BLaER1 treated with 17β-estradiol and CSF1 and Interleukin-3, amounts not matched to agents 10 nM and 100 nM (cell line): Measurements from ENCODE around the gene STX4.
A peak's percentile ranks its signal among the peaks of the same experiment; 100 is the strongest.
"Not testable (repeated sequence)": the region's sequence is repeated elsewhere in the genome, so short reads cannot be mapped to it uniquely, and the experiment has no call there.

ENCODE experiments used
- H3K27ac ChIP-seq, 11 experiments: shearing (Covaris generic); formaldehyde crosslinking; 2 replicates each; pipeline ENCODE4 v1.8.1; 2022
- H3K27me3 ChIP-seq, 11 experiments: shearing (Covaris generic); formaldehyde crosslinking; 2 replicates each; pipeline ENCODE4 v1.8.1; 2022
- H3K36me3 ChIP-seq, 11 experiments: shearing (Covaris generic); formaldehyde crosslinking; 2 replicates each; pipeline ENCODE4 v1.8.1; 2022
- H3K4me1 ChIP-seq, 10 experiments: shearing (Covaris generic); formaldehyde crosslinking; 2 replicates each; pipeline ENCODE4 v1.8.1; 2022
- H3K4me2 ChIP-seq, 11 experiments: shearing (Covaris generic); formaldehyde crosslinking; 2 replicates each; pipeline ENCODE4 v1.8.1; 2022
- H3K4me3 ChIP-seq, 10 experiments: shearing (Covaris generic); formaldehyde crosslinking; 2 replicates each; pipeline ENCODE4 v1.8.1; 2022
- H3K9ac ChIP-seq, 11 experiments: shearing (Covaris generic); formaldehyde crosslinking; 2 replicates each; pipeline ENCODE4 v1.8.1; 2022
- H3K9me3 ChIP-seq, 11 experiments: shearing (Covaris generic); formaldehyde crosslinking; replicated peaks in 1 of 11; 2 replicates each; pipeline ENCODE4 v1.8.1; 2022
- H4K20me1 ChIP-seq, 11 experiments: shearing (Covaris generic); formaldehyde crosslinking; 2 replicates each; pipeline ENCODE4 v1.8.1; 2022
- Cebpa-rat ChIP-seq, 11 experiments: shearing (Covaris generic); IDR thresholded peaks; 2 replicates each; pipeline ENCODE4 v1.8.1; 2022

The STX4 gene

DNA sequence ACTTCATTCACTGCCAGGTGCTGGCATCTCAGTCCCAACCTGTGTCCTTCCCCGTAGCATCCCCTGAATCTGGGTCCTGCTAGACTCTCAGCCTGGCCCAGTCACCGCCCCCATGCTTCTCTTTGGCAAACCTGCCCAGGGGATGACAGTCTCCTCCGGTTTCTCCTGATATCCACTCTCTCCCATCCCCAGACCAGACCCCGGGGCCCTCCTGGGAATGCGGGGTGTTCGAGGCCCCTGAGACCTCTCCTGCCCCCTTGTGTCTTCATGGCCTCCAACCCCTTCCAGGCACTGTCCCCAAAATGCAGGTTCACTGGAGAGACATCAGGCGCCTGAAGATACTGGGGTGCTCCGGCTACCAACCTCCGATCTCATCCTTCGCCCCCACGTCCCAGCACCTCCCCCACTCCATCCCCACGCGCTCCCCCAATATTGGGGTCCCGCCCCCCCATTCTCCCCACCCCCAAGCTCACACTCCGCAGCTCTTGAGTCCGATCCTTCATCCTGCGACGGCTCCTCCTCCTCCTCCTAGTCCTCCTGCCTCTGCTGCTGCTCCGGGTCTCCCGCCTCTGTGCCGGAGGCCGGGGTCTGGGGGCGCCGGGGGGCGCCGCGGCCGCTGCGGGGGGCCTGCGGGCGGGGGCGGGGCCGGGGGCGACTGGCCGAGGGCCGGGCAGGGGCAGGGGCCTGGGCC is 23.3 kb upstream of the STX4 start:
- Histone ChIP-seq H3K27me3 (peaks cover 0 to 17% (median 8%) of the 10 kb centered on the region in 11 experiments; a peak in 9 of 22 replicates), H3K4me2 (peak overlapping the region; percentile 20 to 71 (median 58); a peak in 21 of 22 replicates), H4K20me1 (peaks cover 0 to 4% (median 0%) of the 10 kb centered on the region in 11 experiments; a peak in 3 of 22 replicates), H3K9ac (peak overlapping the region in 6 of 11 experiments; percentile 24 to 59 (median 37); a peak in 7 of 22 replicates), H3K4me1 (peaks cover 6 to 38% (median 32%) of the 10 kb centered on the region in 10 experiments; a peak in 19 of 20 replicates), H3K36me3 (no peaks in the 10 kb centered on the region), H3K9me3 (no peaks in the 10 kb centered on the region; a peak in 1 of 22 replicates), H3K4me3 (peak overlapping the region in 8 of 10 experiments; percentile 39 to 67 (median 58); a peak in 14 of 20 replicates), H3K27ac (no peak overlapping the region)
- no peak for TF ChIP-seq Cebpa-rat (IDR thresholded peaks at IDR 0.05)

DNA sequence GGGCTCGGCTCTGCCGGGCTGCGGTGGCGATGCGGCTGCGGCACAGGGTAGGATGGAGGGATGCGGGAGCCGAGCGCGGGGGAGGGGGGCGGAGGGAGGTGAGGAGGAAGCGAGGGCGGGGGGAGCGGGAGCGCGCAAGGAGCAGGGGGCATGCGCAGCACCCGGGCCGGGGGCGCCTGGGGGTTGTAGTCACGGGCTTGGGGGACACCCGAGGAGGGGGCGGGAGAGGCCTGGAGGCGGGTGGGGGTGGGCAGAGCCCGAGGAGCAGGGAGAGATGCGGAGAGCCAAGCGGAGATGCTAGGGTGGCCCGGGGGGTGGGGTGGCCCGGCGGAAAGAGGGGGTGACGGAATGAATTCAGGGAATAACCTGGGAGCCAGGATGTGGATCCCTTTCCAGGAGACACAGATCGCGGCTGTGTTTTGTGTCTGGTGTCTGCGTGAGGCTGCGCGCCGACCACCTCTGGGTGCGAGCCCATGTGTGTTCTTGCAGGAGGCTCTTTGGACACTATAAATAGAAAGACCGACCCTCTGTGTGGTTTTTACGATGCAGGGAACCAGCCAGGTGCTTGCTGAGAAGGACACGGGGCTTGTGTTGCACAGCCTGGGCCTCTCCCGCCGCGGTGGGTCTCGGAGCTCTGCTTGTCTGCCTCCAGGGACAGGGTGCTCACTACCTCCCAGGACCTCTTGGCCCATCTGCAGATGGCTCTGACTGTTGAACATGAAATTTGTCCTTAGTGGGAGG is 22.6 kb upstream of the STX4 start, which contains the start of gene STX1B:
TSS of gene STX1B (minus strand) at position 54 of the 741 bp plus-strand sequence. CDS start 242 bp downstream, outside the sequence.
- Histone ChIP-seq H3K9ac (peak within 1 kb of the TSS in 9 of 11 experiments; percentile 26 to 69 (median 61); a peak in 17 of 22 replicates), H3K9me3 (no peaks in the 10 kb centered on the region; a peak in 1 of 22 replicates), H3K27me3 (peaks cover 0 to 17% (median 8%) of the 10 kb centered on the region in 11 experiments; a peak in 9 of 22 replicates), H3K4me3 (peak within 1 kb of the TSS; percentile 23 to 67 (median 58); a peak in 19 of 20 replicates), H3K36me3 (no peaks in the 10 kb centered on the region), H3K27ac (no peak within 1 kb of the TSS), H4K20me1 (peaks cover 0 to 3% (median 0%) of the 10 kb centered on the region in 11 experiments; a peak in 3 of 22 replicates), H3K4me2 (peak within 1 kb of the TSS; percentile 69 to 93 (median 82)), H3K4me1 (peaks cover 6 to 38% (median 32%) of the 10 kb centered on the region in 10 experiments; a peak in 19 of 20 replicates)
- TF ChIP-seq Cebpa-rat (IDR thresholded peaks at IDR 0.05), result no peak

GRCh38 chr16:31011815-31012214 is 21.5 kb upstream of the STX4 start:
- H3K36me3 ChIP-seq, H3K9me3 ChIP-seq, H3K4me3 ChIP-seq, H4K20me1 ChIP-seq, H3K27ac ChIP-seq, H3K4me2 ChIP-seq, H3K9ac ChIP-seq: not testable (repeated sequence)
- peaks cover 0 to 17% (median 8%) of the 10 kb centered on the region in 11 experiments; a peak in 9 of 22 replicates for H3K27me3 ChIP-seq
- H3K4me1 ChIP-seq, result peaks cover 6 to 38% (median 32%) of the 10 kb centered on the region in 10 experiments; a peak in 19 of 20 replicates

DNA sequence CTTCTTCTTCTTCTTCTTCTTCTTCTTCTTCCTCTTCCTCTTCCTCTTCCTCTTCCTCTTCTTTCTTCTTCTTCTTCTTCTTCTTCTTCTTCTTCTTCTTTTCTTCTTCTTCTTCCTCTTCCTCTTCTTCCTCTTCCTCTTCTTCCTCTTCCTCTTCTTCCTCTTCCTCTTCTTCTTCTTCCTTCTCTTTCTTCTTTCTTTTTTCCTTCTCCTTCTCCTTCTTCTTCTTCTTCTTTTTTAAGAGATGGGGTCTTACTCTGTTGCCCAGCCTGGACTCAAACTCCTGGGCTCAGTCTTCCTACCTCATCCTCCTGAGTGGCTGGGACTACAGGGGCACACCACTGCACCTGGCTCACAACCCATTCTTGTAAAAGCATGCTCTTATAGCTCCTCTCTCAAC is 20.1 kb upstream of the STX4 start:
- H3K4me3 ChIP-seq, H4K20me1 ChIP-seq, H3K27ac ChIP-seq, H3K9me3 ChIP-seq, H3K4me2 ChIP-seq, H3K9ac ChIP-seq, H3K36me3 ChIP-seq: not testable (repeated sequence)
- Histone ChIP-seq H3K4me1 (peaks cover 6 to 25% (median 22%) of the 10 kb centered on the region in 10 experiments; a peak in 18 of 20 replicates), H3K27me3 (peaks cover 0 to 17% (median 8%) of the 10 kb centered on the region in 11 experiments; a peak in 9 of 22 replicates)

GRCh38 chr16:31016018-31016417 is 17.3 kb upstream of the STX4 start:
- Histone ChIP-seq H3K4me2 (no peak overlapping the region), H3K9ac (no peak overlapping the region), H3K4me3 (no peak overlapping the region), H3K27me3 (peaks cover 0 to 10% (median 5%) of the 10 kb centered on the region in 11 experiments; a peak in 9 of 22 replicates), H3K4me1 (peaks cover 4 to 7% (median 5%) of the 10 kb centered on the region in 10 experiments; a peak in 17 of 20 replicates), H4K20me1 (no peaks in the 10 kb centered on the region), H3K9me3 (peaks cover 0 to 6% (median 0%) of the 10 kb centered on the region in 11 experiments; a peak in 3 of 22 replicates), H3K36me3 (no peaks in the 10 kb centered on the region), H3K27ac (no peak overlapping the region)
- no peak for TF ChIP-seq Cebpa-rat (IDR thresholded peaks at IDR 0.05)

DNA sequence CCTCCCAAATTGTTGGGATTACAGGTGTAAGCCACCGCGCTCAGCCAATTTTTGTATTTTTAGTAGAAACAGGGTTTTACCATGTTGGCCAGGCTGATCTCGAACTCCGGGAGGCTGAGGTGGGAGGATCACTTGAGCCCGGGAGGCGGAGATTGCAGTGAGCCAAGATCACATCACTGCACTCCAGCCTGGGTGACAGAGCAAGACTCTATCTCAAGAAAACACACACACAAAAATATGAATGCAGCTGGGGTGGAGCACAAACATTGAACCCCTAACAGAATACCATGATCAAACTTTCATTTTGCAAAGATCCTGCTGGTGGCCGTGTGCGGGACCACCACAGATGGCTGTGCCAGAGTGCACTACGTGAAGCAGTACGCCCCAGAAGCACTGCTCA is 15.6 kb upstream of the STX4 start:
- H3K27ac ChIP-seq, H3K36me3 ChIP-seq, H3K4me3 ChIP-seq, H3K27me3 ChIP-seq, H4K20me1 ChIP-seq, H3K4me2 ChIP-seq, H3K4me1 ChIP-seq, H3K9ac ChIP-seq, H3K9me3 ChIP-seq: not testable (repeated sequence)

GRCh38 chr16:31020536-31020935 is 12.8 kb upstream of the STX4 start:
- Histone ChIP-seq H4K20me1 (no peaks in the 10 kb centered on the region), H3K4me3 (no peak overlapping the region), H3K4me2 (no peak overlapping the region), H3K4me1 (peaks cover 2 to 26% (median 8%) of the 10 kb centered on the region in 10 experiments), H3K9ac (no peak overlapping the region), H3K36me3 (no peaks in the 10 kb centered on the region), H3K27me3 (no peaks in the 10 kb centered on the region), H3K27ac (no peak overlapping the region), H3K9me3 (peaks cover 0 to 6% (median 0%) of the 10 kb centered on the region in 11 experiments; a peak in 2 of 22 replicates)
- no peak for TF ChIP-seq Cebpa-rat (IDR thresholded peaks at IDR 0.05)

DNA sequence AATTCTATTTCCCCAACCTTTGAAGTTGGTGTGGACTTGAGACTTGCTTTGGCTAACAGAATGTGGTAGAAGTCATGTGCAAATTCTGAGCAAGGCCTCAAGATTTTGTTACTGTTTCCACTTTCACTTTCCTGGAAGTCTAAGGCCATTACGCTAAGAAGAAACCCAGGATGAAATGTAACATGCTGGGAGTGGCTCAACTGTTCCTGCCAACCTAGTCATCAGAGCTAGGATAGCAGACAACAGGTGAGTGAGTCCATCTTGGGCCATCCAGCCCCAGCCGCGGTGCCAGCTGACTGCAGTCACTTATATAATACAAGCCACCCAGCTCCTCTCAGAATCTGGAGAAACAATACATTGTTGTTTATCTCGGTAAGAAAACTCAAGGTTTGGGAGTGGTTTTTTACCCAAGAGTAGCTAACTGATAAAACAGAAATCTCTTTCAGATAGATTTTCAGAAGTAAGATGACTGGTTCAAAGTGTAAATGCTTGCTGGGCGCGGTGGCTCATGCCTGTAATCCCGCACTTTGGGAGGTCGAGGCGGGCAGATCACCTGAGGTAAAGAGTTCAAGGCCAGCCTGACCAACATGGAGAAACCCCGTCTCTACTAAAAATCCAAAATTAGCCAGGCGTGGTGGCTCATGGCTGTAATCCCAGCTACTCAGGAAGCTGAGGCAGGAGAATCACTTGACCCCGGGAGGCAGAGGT is 10.7 kb upstream of the STX4 start:
- Histone ChIP-seq H3K27me3 (no peaks in the 10 kb centered on the region), H3K9me3 (peaks cover 0 to 6% (median 0%) of the 10 kb centered on the region in 11 experiments; a peak in 2 of 22 replicates), H3K4me3 (no peak overlapping the region), H4K20me1 (no peaks in the 10 kb centered on the region), H3K9ac (no peak overlapping the region), H3K4me2 (peak overlapping the region in 2 of 11 experiments; percentile 7 to 23; a peak in 1 of 22 replicates), H3K4me1 (peaks cover 14 to 42% (median 21%) of the 10 kb centered on the region in 10 experiments), H3K36me3 (no peaks in the 10 kb centered on the region), H3K27ac (no peak overlapping the region)
- no peak for TF ChIP-seq Cebpa-rat (IDR thresholded peaks at IDR 0.05)
